ENCODE data around the gene HSPB2.
"Not testable (repeated sequence)": the region's sequence is repeated elsewhere in the genome, so short reads cannot be mapped to it uniquely, and the experiment has no call there.

Gene HSPB2, protein sequence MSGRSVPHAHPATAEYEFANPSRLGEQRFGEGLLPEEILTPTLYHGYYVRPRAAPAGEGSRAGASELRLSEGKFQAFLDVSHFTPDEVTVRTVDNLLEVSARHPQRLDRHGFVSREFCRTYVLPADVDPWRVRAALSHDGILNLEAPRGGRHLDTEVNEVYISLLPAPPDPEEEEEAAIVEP

GRCh38 chr11:111912535-111912934, at the start of gene HSPB2:
TSS of gene HSPB2 (plus strand) at chr11:111912734. CDS start at chr11:111912830, 96 bp downstream.
- no peak for DNase-seq

GRCh38 chr11:111870113-111870512, 42.4 kb upstream of the HSPB2 start:
- no peak for DNase-seq

- DNase-seq = no peak
These were observed 42.0 kb upstream of the HSPB2 start for GRCh38 chr11:111870522-111870885.

DNA sequence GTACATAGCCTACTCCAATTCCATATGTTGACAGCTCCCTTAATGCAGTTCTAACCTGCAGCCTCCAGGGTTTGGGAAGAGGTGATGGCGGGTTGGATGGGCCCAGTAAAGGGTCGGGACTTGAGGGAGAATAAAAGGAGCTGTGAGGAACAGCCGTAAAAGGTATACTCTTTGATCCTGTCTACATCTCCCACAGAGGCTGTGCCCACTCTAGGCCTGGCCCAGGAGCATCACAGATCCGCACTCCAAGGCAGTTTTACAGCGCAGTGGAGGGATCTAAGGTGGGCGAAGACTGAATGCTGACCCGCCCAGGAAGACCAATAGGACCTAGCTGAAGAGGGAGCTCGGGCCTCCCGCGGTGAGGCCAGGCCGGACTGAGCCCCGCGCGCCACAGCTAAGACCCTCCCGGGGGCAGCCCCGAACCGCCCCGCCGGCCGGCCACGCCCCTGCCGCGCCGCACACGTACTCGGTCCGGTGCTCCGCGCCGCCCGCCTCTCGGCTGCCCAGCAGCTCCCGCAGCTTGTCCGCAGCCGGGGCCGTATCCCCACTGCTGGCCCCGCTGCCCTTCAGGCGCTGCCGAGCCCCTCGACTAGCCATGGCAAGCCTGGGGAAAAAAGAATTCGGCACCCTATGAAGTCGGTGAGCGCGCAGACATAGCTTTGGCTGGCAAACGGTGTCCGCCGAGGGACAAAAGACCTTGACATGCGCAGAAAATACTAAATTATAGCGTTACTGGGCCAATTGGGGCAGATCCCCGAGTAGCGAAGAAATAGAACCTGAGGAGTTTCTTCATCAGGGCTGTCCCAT, 41.4 kb upstream of the HSPB2 start, which contains the start of gene ALG9:
Gene ALG9 (minus strand): TSS at position 696 of the 807 bp plus-strand sequence. CDS start 99 bp downstream, at position 597.
- peak; percentile 81 for DNase-seq

DNA sequence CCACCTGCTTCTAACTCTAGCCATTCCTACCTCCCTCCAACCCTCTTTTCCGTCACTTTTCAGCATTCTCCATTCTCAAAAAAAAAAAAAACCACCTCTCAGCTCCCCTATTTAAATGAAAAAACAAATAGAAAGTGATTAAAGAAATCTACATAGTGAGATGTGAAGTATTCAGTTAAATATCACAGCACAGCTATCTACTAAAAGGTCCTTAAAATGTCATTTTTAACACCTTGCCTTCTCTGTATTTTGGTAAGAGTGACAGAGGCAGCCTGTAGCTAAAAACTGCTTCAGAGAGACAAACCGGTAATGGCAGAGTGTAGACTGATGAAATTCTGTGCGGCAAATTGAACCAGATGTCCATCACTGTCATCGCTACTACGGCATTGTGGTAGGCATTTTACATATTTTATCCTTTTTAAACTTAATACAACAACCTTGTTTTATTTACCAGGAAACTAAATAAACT, 40.8 kb upstream of the HSPB2 start:
- DNase-seq = no peak

- DNase-seq = no peak
These were observed 34.1 kb upstream of the HSPB2 start for GRCh38 chr11:111878385-111878848.

- DNase-seq = peak; percentile 96
These were observed 33.5 kb upstream of the HSPB2 start, which contains the start of the genes CFAP68 and FDXACB1 for GRCh38 chr11:111878849-111879636. TSS of gene CFAP68 (plus strand) at chr11:111879541. CDS start at chr11:111879561, 20 bp downstream. TSS of gene FDXACB1 (minus strand) at chr11:111879165. CDS start at chr11:111879132, 33 bp downstream.

DNA sequence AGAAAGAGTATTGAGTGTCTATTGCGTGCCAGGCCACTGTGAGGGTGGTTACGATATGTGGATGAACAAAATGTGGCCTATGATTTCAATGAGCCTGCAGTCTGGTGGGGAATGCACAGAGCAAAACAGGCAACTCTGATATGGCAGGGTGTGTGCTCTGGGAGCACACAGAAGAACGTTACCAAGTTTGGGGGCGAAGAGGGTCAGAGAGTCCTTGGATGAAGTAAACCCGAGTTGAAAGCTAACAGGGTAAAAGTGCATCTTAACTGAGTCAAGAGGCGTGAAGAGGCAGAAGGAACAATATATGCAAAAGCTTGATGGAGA, 32.9 kb upstream of the HSPB2 start:
- no peak for DNase-seq

- no peak for DNase-seq
These were observed 30.3 kb upstream of the HSPB2 start for GRCh38 chr11:111882202-111882601.

- DNase-seq = not testable (repeated sequence)
These were observed 27.5 kb upstream of the HSPB2 start for GRCh38 chr11:111885053-111885452.

GRCh38 chr11:111886032-111886431, 26.5 kb upstream of the HSPB2 start:
- no peak for DNase-seq

DNA sequence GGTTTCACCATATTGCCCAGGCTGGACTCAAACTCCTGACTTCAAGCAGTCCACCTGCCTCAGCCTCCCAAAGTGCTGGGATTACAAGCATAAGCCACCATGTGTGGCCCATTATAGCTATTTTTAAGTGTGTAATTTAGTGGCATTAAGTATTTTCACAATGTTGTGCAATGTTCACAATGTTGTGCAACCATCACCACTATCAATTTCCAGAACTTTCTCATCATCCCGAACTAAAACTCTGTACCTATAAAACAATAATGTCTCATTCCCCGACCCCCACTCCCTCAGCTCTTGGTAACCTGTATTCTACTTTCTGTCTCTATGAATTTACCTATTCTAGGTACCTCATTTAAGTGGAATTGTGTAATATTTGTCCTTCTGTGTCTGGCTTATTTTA, 25.7 kb upstream of the HSPB2 start:
- DNase-seq = no peak

DNA sequence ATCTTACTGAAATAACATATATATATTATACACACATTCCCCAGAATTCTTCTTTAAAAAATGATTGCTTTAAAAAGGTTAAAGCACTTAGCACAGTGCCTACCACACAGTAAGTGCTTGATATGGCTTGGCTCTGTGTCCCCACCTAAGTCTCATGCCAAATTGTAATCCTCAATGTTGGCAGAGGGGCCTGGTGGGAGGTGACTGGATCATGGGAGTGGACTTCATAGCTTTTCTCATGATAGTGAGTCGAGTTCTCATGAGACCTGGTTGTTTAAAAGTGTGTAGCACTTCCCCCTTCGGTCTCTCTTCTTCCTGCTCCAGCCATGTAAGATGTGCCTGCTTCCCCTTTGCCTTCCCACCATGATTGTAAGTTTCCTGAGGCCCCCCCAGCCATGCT, 7.1 kb upstream of the HSPB2 start:
- no peak for DNase-seq

GRCh38 chr11:111906680-111907079, 5.9 kb upstream of the HSPB2 start:
- no peak for DNase-seq

- DNase-seq = no peak
These were observed 3.8 kb upstream of the HSPB2 start for GRCh38 chr11:111908639-111909305.

DNA sequence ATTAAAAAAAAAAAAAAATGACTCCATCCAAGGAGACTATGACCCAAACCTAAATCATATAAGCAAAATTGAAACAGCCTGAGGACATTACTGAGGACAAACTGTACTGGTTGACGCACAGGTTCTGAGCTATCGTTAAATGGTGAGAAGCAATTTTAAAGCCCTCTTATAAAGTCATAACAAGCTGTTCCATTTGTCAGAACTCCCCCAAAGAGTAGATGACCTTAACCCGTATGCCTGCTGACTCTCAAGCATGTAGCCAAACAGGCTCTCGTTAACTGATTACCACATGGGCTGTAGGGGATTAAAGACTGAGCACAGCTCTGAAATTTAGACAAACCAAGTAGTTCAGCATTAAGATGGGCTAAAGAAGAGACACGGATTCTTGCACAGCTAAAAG, 3.2 kb upstream of the HSPB2 start:
- no peak for DNase-seq

DNA sequence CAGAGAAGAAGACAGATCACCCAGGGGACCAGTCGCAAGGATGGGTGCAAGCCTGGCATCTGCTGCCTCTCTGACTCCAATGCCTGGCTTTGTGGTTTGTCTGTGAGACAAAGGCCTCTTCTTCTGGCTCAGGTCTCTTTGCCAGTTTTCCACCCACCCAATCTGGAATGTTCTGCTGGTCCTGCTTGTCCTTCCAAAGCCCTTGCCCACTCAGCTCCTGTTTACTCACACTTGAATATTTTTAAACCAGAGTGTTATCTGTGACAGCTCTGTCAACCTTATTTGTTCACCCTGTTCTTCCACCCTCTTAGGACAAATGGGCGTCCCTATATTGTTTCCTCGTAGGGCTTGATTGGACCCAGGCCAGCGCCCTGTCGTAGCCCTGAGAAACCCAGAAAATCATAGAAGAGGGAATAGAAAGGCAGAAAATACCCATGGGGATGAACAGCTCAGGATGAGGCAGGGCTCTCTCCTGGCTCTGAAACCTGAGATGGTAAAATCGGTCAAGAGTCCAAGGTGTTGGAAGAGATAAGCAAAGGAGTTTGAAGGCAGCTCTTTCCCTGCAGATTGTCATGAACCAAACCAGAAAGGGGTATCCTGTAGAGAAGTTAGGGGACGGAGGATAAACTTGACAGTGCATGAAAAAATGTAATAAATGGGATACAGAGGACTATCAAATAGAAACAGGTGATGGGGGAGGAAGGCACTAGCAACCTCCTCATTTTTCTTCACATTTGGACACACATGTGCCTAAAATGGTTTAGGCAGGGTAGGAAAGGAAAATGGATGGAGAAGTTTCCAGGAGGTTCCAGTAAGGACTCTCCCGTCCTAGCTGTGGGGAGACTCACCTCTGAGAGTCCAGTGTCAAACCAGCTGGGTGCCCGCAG, 1.6 kb upstream of the HSPB2 start:
- DNase-seq = no peak

DNA sequence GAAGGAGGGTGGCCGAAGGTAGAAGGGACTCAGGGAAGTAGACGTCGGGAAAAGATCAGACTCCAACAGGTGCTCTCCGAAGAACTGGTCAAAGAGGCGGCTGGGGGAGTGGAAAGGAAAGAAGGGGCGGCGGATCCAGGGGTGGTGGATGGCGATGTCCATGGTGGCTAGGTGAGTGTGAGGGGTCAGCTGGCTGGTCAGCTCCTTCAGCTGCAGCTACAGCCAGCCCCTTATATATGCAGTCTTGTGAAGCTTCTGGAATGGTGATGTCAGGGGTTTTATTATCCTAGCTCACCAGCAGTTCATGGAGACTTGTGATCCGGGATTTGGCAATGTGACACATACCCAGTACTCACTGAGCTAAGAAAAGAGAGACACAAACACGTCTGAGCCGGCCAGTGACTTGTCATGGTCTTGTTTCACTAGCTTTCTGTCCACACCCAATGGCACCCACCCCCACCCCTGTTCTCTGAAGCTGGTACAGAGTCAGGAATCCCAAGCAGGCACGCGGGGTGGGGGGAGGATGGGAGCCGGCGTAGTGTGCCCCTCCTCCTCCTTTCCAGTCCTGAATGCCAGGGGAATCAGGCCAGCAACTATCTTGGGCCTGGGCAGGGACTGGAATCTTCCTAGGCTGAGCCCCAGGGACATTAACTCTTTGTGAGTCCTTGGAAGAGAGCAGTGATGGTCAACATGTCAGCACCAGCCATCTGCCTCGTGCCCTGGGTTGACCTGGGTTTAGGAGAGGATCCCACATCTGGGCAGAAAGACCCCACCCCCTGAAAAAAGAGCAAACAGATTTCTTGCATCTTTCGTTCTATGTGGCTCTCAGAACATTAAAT, 752 bp upstream of the HSPB2 start, which contains the start of gene CRYAB:
Gene CRYAB (minus strand): TSS at position 208 of the 839 bp plus-strand sequence. CDS start 46 bp downstream, at position 162.
- DNase-seq = no peak

GRCh38 chr11:111913031-111913861, 712 bp downstream of the HSPB2 start:
- no peak for DNase-seq

- no peak for DNase-seq
These were observed 1.5 kb downstream of the HSPB2 start for GRCh38 chr11:111913997-111914396.
